Endothelial cell of umbilical vein (primary cell): ENCODE measurements around the gene TPSG1. TPM values are rescaled to one million over a fixed set of nuclear protein-coding genes. Genes with fewer than 3 reads are reported as not detected.

ENCODE experiments used
- BruUV-seq: library from RNA; stranded (reverse); fragments of 400-500 nt; replicated peaks from 2 replicates; lab custom pipeline; 2021; lab: Mats Ljungman, UMichigan
- CTCF ChIA-PET: fragments of 300-600, 350-600 bp; sonication (Branson Sonifier 250); formaldehyde crosslinking; loops from one replicate; lab custom pipeline; 2021; ENCODE audit warnings: antibody characterized with exemption, inconsistent platforms; lab: Charles Lee
- POLR2A ChIA-PET: fragments of 300-600, 350-600 bp; sonication (Branson Sonifier 250); formaldehyde crosslinking; loops from one replicate; lab custom pipeline; 2021; ENCODE audit warnings: antibody characterized with exemption, inconsistent platforms; lab: Charles Lee
- DNase-seq: peaks from one replicate; pipeline ENCODE4 v3.0.0-alpha.2; 2011; ENCODE audit warnings: low read depth, low spot score
- FAIRE-seq: peaks from 2 replicates; lab custom pipeline; 2011; peaks lifted over from hg19 to GRCh38; lab: Jason Lieb, UNC
- H2AFZ ChIP-seq: 2 replicates; pipeline ENCODE4 v1.6.0; 2012; ENCODE audit warnings: low read depth, low read length, control low read depth, inconsistent platforms
- H3K27ac ChIP-seq: 2 replicates; pipeline ENCODE4 v1.5.1; 2011; ENCODE audit warnings: low read depth, mild to moderate bottlenecking, control low read depth, low read length, moderate library complexity; ENCODE audit not compliant: insufficient read depth
- H3K27me3 ChIP-seq, 2 experiments: 2 replicates each; pipeline versions ENCODE4 v1.6.0 to v1.6.1; 2011; ENCODE audit warnings: low read length in 2 of 2, mixed read lengths in 1 of 2; ENCODE audit not compliant: control insufficient read depth in 2 of 2, insufficient read depth in 2 of 2
- H3K36me3 ChIP-seq, 2 experiments: 2 replicates in 1 of 2; 3 replicates in 1 of 2; pipeline ENCODE4 v1.5.1; 2011; ENCODE audit warnings: low read length in 2 of 2, mild to moderate bottlenecking in 1 of 2, moderate library complexity in 1 of 2; ENCODE audit not compliant: control insufficient read depth in 2 of 2, insufficient read depth in 2 of 2; ENCODE audit errors: extremely low read depth in 1 of 2
- H3K4me1 ChIP-seq: 3 replicates; pipeline ENCODE4 v1.5.1; 2011; ENCODE audit warnings: mild to moderate bottlenecking, low read length; ENCODE audit not compliant: control insufficient read depth, insufficient read depth; ENCODE audit errors: extremely low read depth
- H3K4me2 ChIP-seq: 2 replicates; pipeline ENCODE4 v1.6.1; 2011; ENCODE audit warnings: low read length, control low read depth, mixed read lengths; ENCODE audit not compliant: insufficient read depth
- H3K4me3 ChIP-seq, 3 experiments: fragments of 200-600 bp in 1 of 3; sonication (generic), shearing (Covaris generic) in 1 of 3; replicated peaks in 1 of 3; 2 replicates each; pipeline ENCODE4 v1.5.1; 2011 to 2016; ENCODE audit warnings: control low read depth in 3 of 3, low read length in 3 of 3, mild to moderate bottlenecking in 2 of 3, inconsistent platforms in 1 of 3, low read depth in 1 of 3, moderate library complexity in 1 of 3; ENCODE audit not compliant: insufficient read depth in 1 of 3
- H3K79me2 ChIP-seq: 2 replicates; pipeline ENCODE4 v1.6.0; 2012; ENCODE audit warnings: low read length, inconsistent platforms; ENCODE audit not compliant: control insufficient read depth, insufficient read depth
- H3K9ac ChIP-seq: replicated peaks from 2 replicates; pipeline ENCODE3; 2011; ENCODE audit warnings: low read length, control low read depth; ENCODE audit not compliant: insufficient read depth; ENCODE audit errors: extremely low read depth
- H3K9me1 ChIP-seq: replicated peaks from 3 replicates; pipeline ENCODE4 v1.6.0; 2011; ENCODE audit warnings: mild to moderate bottlenecking, low read length; ENCODE audit not compliant: control insufficient read depth, insufficient read depth; ENCODE audit errors: extremely low read depth
- H3K9me3 ChIP-seq: replicated peaks from 2 replicates; pipeline ENCODE4 v1.5.1; 2012; ENCODE audit warnings: low read length, inconsistent platforms; ENCODE audit not compliant: control insufficient read depth, insufficient read depth
- H4K20me1 ChIP-seq: replicated peaks from 2 replicates; pipeline ENCODE3; 2011; ENCODE audit warnings: mild to moderate bottlenecking, low read length; ENCODE audit not compliant: control insufficient read depth, insufficient read depth; ENCODE audit errors: extremely low read depth
- FOS ChIP-seq: IDR thresholded peaks from 2 replicates; pipeline ENCODE4 v1.6.1; 2011; ENCODE audit warnings: mild to moderate bottlenecking, low read length, moderate library complexity, borderline replicate concordance; ENCODE audit not compliant: insufficient read depth
- JUN ChIP-seq: IDR thresholded peaks from 2 replicates; pipeline ENCODE4 v1.6.1; 2011; ENCODE audit warnings: borderline replicate concordance, low read depth; ENCODE audit not compliant: insufficient read length, insufficient read depth
- MYC ChIP-seq: IDR thresholded peaks from one replicate; pipeline ENCODE4 v1.6.1; 2011; ENCODE audit warnings: mild to moderate bottlenecking, low read depth, low read length
- POLR2AphosphoS5 ChIP-seq: IDR thresholded peaks from 2 replicates; pipeline ENCODE4 v1.6.1; 2012; ENCODE audit warnings: low read depth, mild to moderate bottlenecking, control low read depth, low read length, moderate library complexity; ENCODE audit not compliant: insufficient read depth
- dilution Hi-C: fragments of 300-500 bp; cut with MboI; formaldehyde crosslinking; loops from one replicate; pipeline ENCODE4 v1.15.0; 2019; ENCODE audit warnings: low sequenced_read_pairs; ENCODE audit not compliant: extremely low pct_ligation_motif_present
- intact Hi-C: fragments of 100-400 bp; cut with micrococcal nuclease; formaldehyde crosslinking; loops from one replicate; pipeline ENCODE4 v1.10.0; 2022
- polyA plus RNA-seq, 4 experiments: library from polyadenylated mRNA; depleted of rRNA in 3 of 4; stranded (reverse) in 3 of 4; unstranded in 1 of 4; fragments of >200 nt; gene quantifications; 2 replicates each; pipeline versions ENCODE4 v1.2.1 to v1.2.3, GENCODE V29; 2011 to 2012; ENCODE audit warnings: missing spikeins in 1 of 4
- total RNA-seq: library from RNA; stranded (reverse); gene quantifications from 2 replicates; pipeline ENCODE4 v1.2.3, GENCODE V29; 2021
- TF ChIP-seq, protein P1 (sequence below), 2 donors: IDR thresholded peaks; 1 replicate in 1 of 2; 2 replicates in 1 of 2; pipeline ENCODE4 v1.5.1; 2011; ENCODE audit warnings: low read length in 2 of 2, mild to moderate bottlenecking in 2 of 2, moderate library complexity in 2 of 2, control low read depth in 1 of 2, inconsistent platforms in 1 of 2, low read depth in 1 of 2; ENCODE audit not compliant: insufficient read depth in 1 of 2; ENCODE audit errors: extremely low read depth in 1 of 2

TPSG1 gene
- total and polyA plus RNA-seq, 2 donors (not counting 3 experiments of a cell fraction or from before 2014, with no cell fraction given), result not detected

DNA sequence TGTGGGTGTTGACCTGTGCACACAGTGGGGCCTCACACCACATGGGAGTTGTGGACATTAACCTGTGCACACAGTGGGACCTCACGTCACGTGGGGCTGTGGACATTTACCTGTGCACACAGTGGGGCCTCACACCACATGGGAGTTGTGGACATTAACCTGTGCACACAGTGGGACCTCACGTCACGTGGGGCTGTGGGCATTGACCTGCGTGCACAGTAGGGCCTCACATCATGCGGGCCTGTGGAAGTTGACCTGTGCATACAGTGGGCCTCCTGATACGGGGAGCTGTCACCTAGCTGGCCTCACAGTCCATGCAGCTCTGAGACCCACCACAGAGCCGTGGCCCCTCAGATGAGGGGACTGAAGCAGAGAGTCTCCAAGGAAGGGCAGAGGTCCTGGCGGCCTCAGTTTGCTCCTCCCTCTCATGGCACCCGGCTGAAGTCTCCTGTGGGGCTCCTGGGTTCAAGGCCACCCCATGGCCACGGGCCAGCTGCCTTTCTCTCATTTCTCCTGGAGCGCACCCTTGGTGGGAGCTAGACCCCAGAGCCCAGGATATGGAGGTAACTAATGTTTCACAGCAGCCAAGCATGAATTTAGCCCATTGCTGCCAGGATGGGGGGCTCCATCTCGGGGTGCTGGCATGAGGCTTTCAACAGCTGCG is 51.1 kb downstream of the TPSG1 start:
- H4K20me1 ChIP-seq, result no peaks in the 10 kb centered on the region
- no peak overlapping the region for H3K4me2 ChIP-seq
- FAIRE-seq (no peak), DNase-seq (no peak)
- intact Hi-C loops (loop anchor here (2.0 kb wide), 1 partner anchor 43 kb away; no protein-coding TSS in a partner anchor), dilution Hi-C loops (no loop called here)
- TF ChIP-seq, protein P1, sequence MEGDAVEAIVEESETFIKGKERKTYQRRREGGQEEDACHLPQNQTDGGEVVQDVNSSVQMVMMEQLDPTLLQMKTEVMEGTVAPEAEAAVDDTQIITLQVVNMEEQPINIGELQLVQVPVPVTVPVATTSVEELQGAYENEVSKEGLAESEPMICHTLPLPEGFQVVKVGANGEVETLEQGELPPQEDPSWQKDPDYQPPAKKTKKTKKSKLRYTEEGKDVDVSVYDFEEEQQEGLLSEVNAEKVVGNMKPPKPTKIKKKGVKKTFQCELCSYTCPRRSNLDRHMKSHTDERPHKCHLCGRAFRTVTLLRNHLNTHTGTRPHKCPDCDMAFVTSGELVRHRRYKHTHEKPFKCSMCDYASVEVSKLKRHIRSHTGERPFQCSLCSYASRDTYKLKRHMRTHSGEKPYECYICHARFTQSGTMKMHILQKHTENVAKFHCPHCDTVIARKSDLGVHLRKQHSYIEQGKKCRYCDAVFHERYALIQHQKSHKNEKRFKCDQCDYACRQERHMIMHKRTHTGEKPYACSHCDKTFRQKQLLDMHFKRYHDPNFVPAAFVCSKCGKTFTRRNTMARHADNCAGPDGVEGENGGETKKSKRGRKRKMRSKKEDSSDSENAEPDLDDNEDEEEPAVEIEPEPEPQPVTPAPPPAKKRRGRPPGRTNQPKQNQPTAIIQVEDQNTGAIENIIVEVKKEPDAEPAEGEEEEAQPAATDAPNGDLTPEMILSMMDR (IDR thresholded peaks at IDR 0.05; ENCODE audit: extremely low read depth in 1 of 2, insufficient read depth in 1 of 2, low read depth in 1 of 2, low read length in 2 of 2), result no peak
- TF ChIP-seq FOS (no peak), MYC (no peak), POLR2AphosphoS5 (no peak), JUN (no peak)
- no peaks in the 10 kb centered on the region for H3K36me3 ChIP-seq
- no peak overlapping the region for H3K4me3 ChIP-seq
- H3K9me1 ChIP-seq, result no peaks in the 10 kb centered on the region
- BruUV-seq, result no TSS peak
- no peak overlapping the region for H3K27ac ChIP-seq
- no peak overlapping the region for H2AFZ ChIP-seq
- H3K9me3 ChIP-seq, result no peaks in the 10 kb centered on the region
- ChIA-PET CTCF (interaction anchor here (1.5 kb wide), 1 partner anchor 117 kb away, joined by 4 read pairs; no protein-coding TSS in a partner anchor), POLR2A (no interaction called here)
- no peak overlapping the region for H3K9ac ChIP-seq
- no peaks in the 10 kb centered on the region for H3K79me2 ChIP-seq
- no peaks in the 10 kb centered on the region for H3K4me1 ChIP-seq
- no peaks in the 10 kb centered on the region for H3K27me3 ChIP-seq
